Brain microvascular endothelial cell (primary cell): ENCODE data around the gene CCDC126.
A peak's percentile ranks its signal among the peaks of the same experiment; 100 is the strongest.
"Not testable (repeated sequence)": the region's sequence is repeated elsewhere in the genome, so short reads cannot be mapped to it uniquely, and the experiment has no call there.

Source experiments
- DNase-seq: peaks from one replicate; pipeline ENCODE4 v3.0.0-alpha.2; 2020
- H3K27ac ChIP-seq: fragments of 250-450 bp; sonication (Bioruptor Pico); 2 replicates; pipeline ENCODE4 v1.5.1; 2020; ENCODE audit warnings: mild to moderate bottlenecking, moderate library complexity
- H3K27me3 ChIP-seq: fragments of 250-450 bp; sonication (Bioruptor Pico); replicated peaks from 2 replicates; pipeline ENCODE4 v1.5.1; 2020; ENCODE audit warnings: mild to moderate bottlenecking
- H3K36me3 ChIP-seq: fragments of 250-450 bp; sonication (Bioruptor Pico); replicated peaks from 2 replicates; pipeline ENCODE4 v1.5.1; 2020; ENCODE audit warnings: mild to moderate bottlenecking
- H3K4me3 ChIP-seq: 2 replicates; pipeline ENCODE4 v1.5.1; 2011; ENCODE audit warnings: low read depth, mild to moderate bottlenecking, control low read depth, low read length, moderate library complexity
- CTCF ChIP-seq: IDR thresholded peaks from 2 replicates; pipeline ENCODE4 v1.5.1; 2011; ENCODE audit warnings: low read depth, mild to moderate bottlenecking, moderate library complexity, low read length, control low read depth, inconsistent platforms; ENCODE audit errors: missing control alignments
- in situ Hi-C: cut with HindIII; loops from 2 replicates; pipeline ENCODE4 v1.10.0; 2017; ENCODE audit warnings: low sequenced_read_pairs, low pct_ligation_motif_present

The CCDC126 gene

GRCh38 chr7:23597094-23598091, at the start of gene CCDC126:
Gene CCDC126, plus strand, starts transcription at chr7:23597382. Its CDS starts 13,934 bp downstream, at chr7:23611316.
- in situ Hi-C loops: no loop called here
- H3K4me3 ChIP-seq: peak within 1 kb of the TSS; percentile 64
- peak; percentile 85 for DNase-seq
- TF ChIP-seq CTCF: no peak
- H3K27ac ChIP-seq: peak within 1 kb of the TSS; percentile 36
- no peaks in the 10 kb centered on the region for H3K27me3 ChIP-seq
- H3K36me3 ChIP-seq: no peaks in the 10 kb centered on the region

- Histone ChIP-seq H3K4me3 (no peak overlapping the region), H3K36me3 (no peaks in the 10 kb centered on the region), H3K27me3 (no peaks in the 10 kb centered on the region), H3K27ac (no peak overlapping the region)
- no peak for TF ChIP-seq CTCF
- in situ Hi-C loops: loop anchor here (25.0 kb wide), 1 partner anchor 165 kb away; the partner anchor contains the start of gene STK31
- no peak for DNase-seq
These were observed 49.5 kb upstream of the CCDC126 start for GRCh38 chr7:23547662-23548061.

GRCh38 chr7:23558303-23558702, 38.9 kb upstream of the CCDC126 start:
- no peak for TF ChIP-seq CTCF
- Histone ChIP-seq H3K27ac (no peak overlapping the region), H3K4me3 (no peak overlapping the region), H3K27me3 (peaks cover 3% of the 10 kb centered on the region), H3K36me3 (no peaks in the 10 kb centered on the region)
- in situ Hi-C loops: no loop called here
- no peak for DNase-seq

- Histone ChIP-seq H3K27ac (no peak overlapping the region), H3K4me3 (no peak overlapping the region), H3K36me3 (no peaks in the 10 kb centered on the region), H3K27me3 (no peaks in the 10 kb centered on the region)
- peak; percentile 92 for TF ChIP-seq CTCF
- in situ Hi-C loops: no loop called here
- peak; percentile 62 for DNase-seq
These were observed 26.5 kb upstream of the CCDC126 start for GRCh38 chr7:23570592-23571200.

GRCh38 chr7:23581975-23582374, 15.2 kb upstream of the CCDC126 start:
- DNase-seq: not testable (repeated sequence)

GRCh38 chr7:23585304-23585703, 11.9 kb upstream of the CCDC126 start:
- H3K36me3 ChIP-seq, H3K4me3 ChIP-seq, H3K27me3 ChIP-seq, H3K27ac ChIP-seq, in situ Hi-C loops, DNase-seq: not testable (repeated sequence)

More at GRCh38 chr7:23581975-23582374, 15.2 kb upstream of the CCDC126 start:
- H3K4me3 ChIP-seq, H3K36me3 ChIP-seq, H3K27me3 ChIP-seq, H3K27ac ChIP-seq, in situ Hi-C loops: not testable (repeated sequence)
